Ecto neural progenitor cell (in vitro differentiated cells): ENCODE data around the gene IFNA8.
"Not testable (repeated sequence)": the region's sequence is repeated elsewhere in the genome, so short reads cannot be mapped to it uniquely, and the experiment has no call there.

Experiments
- DNase-seq: peaks from one replicate; pipeline ENCODE4 v3.0.0-alpha.2; 2018; ENCODE audit warnings: low spot score

IFNA8 gene

DNA sequence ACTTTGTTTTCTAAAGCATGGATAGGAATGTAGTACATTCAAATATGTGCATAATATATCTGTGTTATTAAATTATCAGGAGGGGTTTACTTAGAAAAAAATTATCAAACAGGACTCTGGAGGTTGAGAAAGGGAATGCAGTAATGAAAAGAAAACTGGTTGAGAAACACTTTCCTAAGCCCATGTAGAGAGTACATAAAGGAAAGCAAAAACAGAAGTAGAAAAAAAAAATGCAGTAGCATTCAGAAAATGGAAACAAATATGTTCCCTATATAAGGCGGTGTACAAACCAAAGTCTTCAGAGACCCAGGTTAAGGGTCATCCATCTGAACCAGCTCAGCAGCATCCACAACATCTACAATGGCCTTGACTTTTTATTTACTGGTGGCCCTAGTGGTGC, at the start of gene IFNA8:
Gene IFNA8 (plus strand): TSS at position 301 of the 400 bp plus-strand sequence. CDS start 60 bp downstream, at position 361.
- DNase-seq: no peak

DNA sequence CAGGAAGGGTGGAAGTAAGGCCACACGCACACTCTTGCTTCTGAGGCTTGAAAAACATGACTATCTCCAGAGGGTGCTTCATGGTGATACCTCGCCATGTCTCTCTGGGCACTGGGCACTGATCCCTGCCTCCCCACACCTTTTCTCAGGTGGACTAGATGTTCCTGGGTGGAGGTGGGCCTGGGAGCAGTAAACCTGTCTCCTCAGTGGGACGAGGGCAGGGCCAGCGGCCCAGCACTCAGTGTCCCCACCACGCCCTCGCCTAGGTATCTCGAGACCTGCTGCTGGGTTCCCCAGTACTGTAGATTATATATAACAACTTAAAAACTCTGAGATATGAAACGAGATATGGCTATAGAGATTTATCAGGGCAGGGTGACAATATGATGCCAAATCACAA, 46.6 kb upstream of the IFNA8 start:
- no peak for DNase-seq

DNA sequence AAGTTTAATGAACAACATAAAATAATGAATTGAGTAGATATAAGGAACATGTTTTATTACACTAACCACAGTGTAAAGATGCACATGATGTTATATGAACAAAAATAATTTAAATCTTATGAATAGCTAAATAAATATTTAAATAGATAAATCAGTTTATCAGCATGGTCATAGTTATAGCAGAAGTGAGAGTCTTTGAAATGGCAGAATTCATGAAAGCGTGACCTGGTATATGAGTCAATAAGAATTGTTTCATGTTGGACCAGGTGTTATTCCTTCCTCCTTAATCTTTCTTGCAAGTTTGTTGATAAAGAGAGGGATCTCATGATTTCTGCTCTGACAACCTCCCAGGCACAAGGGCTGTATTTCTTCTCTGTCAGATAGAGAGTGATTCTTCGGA, 41.7 kb upstream of the IFNA8 start:
- DNase-seq: not testable (repeated sequence)

DNA sequence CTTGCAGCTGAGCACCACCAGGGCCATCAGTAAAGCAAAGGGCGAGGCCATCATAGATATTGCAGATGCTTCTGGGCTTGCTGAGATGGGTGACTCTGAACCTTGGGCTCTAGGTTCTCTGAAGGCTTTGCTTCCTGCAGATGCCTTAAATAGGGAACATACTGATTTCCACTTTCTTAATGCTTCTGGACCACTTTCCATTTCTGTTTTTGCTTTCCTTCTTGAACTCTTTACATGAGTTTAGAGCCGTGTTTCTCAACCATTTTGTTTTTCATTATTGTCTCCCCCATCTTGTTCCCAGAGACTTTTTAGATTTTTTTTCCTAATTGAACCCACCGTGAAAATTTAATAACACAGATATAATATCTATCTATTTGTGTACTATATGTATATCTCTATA, 41.0 kb upstream of the IFNA8 start, which contains the start of gene IFNA13:
Gene IFNA13 (minus strand): TSS at position 101 of the 400 bp plus-strand sequence. CDS start 47 bp downstream, at position 54.
- DNase-seq: no peak

DNA sequence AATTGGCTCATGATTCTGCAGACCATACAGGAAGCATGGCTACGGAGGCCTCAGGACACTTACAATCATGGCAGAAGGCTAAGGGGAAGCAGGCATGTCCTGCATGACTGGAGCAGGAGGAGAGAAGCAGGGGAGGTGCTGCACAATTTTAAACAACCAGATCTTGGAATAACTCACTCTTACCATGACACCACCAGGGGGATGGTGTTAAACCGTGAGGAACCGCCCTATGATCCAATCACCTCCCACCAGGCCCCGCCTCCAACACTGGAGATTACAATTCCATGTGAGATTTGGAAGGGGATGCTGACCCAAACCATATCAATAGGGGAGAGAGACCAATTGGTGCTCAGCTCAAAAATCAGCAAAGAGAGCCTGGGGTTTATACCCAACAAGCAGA, 37.5 kb upstream of the IFNA8 start:
- DNase-seq: not testable (repeated sequence)

DNA sequence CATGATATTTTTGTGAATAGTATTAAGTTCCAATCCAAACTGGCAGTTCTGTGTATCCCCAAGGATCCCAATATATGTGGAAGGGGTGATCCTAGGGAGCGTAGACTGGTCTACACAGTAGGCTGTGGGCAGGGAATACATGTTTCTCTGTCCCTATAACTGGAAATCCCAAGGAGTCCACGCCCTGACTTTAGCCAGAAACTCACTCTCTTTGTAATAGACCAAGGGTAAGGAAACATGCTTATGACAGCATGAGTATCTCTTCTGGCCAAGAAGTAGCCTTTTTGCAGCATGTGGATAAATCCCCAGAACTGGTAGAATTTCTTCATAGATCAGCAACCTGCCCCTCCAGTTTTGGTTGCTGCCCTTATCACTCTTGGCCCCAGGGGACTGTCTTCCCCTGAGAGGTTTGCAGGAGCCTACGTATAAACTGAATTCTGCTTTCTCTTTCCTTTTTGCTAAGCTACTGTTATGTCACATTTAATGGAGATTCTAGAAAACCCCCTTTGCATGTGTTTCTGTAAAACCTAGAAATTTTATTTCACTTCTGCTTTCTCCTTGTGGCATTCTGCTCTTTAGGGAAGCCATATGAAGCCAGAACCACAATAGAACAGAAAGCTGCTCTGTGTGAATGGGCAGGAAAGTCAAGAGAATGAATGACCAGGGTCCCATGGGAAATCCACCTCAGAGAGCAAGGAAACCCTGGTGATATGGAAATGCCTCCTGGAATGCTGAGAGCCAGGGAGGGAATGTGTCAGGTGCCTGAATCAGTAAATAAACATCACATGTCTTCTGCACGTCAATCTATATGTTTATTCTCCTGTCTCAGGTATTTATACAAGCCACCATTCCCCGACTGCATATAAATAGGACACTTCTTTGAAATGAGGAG, 27.2 kb upstream of the IFNA8 start:
- no peak for DNase-seq

DNA sequence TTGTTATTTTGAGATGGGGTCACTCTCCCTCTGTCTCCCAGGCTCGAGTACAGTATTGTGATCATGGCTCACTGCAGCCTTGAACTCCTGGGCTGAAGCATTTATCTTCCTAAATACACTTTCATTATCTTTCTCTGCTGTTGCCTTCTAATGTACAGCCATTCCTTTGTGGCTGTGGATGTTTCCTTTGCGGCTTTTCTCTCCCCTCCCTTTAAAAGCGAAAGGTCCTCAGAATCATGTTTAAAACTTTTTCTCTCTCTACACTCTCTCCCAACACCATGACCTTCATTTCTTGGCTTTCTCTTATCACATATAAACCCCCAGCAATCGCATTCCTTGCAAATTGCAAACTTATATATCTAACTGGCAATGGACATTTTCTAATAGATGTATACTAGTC, 25.3 kb upstream of the IFNA8 start:
- no peak for DNase-seq

DNA sequence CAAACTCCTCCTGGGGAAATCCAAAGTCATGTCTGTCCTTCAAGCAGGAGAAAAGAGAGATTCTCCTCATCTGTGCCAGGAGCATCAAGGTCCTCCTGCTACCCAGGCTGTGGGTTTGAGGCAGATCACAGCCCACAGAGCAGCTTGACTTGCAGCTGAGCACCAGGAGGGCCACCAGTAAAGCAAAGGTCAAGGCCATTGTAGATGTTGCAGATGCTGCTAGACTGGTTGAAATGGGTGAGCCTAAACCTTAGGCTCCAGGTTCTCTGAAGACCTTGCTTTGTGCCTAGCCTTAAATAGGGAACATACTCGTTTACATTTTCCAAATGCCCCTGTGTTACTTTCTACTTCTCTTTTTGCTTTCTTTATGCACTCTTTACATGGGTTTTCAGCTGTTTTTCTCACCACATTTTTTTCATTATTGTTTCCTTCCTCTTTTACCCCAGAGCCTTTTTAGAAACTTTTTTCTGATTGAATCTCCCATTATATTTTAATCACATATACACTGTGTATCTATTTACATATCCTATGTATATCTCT, 23.7 kb upstream of the IFNA8 start, which contains the start of gene IFNA2:
Gene IFNA2 (minus strand): TSS at position 268 of the 540 bp plus-strand sequence. CDS start 69 bp downstream, at position 199.
- no peak for DNase-seq

DNA sequence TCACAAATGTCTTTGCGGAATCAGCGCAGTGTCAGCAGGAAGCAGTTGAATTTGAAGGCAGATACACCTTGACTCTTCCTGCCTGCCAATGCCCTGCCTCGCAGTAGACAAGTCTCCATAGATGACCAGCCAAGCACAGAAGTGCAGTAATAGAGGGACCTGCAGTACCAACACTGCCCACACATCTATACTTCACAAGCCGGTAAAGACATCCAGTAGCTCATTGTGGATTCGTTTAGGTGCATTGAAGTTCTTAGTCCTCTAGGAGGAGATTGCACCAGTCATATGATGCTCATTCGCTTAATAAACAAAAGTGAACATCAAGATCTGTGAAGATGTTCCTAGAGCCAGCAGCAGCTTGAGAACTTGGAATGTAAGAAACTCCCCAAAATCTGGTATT, 16.6 kb upstream of the IFNA8 start:
- no peak for DNase-seq

DNA sequence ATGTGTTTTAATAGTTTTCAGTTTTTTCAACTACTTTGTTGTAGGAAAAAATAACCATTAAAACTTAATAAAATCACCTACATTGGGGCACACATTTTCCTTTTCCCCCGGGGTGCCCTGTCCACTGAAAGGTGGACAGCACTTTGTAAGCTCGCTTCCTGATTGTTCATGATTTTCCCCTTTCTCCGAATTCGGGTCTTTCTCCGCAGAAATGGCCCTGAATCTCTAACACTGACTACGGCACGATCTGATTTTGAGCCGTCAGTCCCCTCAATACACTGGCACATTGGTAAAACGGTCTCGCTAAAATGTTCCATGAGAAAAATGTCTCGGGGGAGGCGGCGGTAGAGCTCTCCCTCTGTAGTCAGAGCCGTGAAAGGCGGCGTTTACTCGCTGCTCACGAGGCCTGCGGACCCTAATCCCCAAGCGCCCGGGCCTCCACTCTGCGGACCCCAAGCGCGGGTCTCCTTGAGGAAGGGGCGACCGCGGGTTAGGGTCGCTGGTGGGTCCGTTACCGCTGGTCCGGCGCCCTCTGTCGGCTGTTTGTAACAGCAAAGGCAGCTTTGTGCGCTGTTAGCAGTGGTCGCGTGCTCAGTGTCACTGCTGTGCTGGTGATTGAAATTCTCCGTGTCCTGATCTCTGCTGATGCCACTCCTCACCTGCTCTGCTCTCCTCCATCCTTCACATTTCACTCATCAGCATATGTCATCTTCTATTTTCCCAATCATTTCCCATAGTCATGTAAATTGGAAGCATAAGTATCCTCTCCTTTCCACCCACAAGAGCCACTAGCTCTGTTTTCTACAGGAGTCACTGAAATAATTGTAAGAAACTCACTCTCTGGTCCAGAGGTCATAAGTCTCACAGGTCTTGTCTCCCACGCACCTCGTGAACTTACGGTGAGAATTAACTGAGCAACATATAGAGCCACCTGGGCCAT, 12.9 kb upstream of the IFNA8 start:
- DNase-seq: peak; percentile 89

DNA sequence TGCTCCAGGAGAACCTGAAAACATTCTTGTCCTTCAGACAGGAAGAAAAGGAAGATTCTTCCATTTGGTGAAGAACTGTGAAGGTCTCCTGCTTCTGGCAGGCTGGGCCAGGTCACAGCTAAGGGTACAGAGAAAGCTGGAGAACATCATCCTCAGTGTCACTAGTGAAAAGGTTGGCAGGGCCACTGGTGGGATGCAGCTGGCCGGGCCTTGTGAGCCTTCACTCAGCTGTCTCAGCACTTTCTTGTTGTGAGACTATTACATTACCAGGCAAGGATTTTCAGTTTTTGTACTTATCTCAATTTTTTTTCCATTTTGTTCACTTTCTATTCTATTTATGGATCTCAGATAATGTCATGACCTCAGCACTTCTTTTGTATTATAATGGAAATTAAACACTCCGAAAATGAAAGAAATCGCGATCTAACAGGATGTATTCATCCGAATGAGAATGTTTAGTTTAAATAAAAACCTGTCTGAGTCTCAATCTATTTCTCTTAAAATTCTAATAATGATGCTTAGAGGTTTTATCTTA, 9.9 kb upstream of the IFNA8 start:
- no peak for DNase-seq

DNA sequence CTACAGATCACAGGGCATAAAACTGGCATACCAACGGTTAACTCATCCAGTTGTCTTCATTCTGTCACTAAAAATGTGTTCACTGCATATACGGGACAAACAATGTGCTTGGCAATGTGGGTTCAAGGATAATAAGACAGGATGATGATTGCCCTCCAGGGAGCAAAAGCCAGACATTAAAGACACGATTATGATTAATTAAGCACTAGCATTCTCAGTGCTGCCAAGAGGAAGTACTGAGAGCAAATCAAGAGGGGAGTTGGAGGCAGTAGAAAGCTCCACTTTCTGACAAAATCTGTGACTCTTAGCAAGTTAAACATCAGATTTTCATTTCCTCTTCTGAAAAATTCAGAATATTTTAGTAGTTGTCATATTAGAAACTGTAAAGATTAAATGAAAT, 9.0 kb upstream of the IFNA8 start:
- no peak for DNase-seq

DNA sequence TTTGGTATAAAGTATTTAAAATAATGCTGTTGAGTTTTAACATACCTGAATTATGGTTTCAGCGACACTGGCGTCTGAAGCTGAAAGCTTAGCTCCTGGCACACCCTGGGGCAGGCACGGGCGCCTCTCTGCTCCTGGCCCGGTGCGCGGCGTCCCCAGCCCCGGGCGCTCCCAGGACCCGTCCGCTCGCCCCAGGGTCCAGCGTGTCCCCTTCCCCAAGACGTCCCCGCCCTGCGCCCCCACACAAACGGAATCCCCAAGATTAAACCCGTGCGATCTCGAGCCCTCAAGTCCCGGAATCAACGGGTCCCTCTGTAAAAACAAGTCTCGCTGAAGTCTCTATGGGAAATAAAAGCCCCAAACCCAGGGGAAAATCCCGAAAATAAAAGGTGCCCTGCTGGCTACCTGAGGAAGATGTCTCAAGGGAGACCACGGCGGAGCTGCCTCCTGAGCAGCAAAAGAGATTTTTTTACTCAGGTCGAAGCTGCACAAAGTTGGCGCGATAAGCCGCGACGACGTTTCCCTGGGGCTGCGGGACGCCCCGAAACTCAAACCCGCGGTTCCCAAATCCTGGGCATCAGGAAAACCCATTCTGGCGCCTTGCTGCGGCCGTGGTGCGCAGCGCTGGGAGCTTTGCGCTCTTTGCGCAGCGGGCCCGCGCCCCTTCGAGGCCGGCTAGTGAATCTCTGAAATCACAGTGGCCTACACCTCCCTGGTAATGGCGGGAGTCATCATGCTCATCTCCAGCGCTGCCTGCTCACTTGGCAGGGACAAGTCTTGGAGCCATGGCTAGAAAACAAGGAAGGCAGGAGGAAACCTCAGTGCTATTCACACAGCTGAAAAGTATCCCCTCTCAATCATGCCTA, 6.3 kb upstream of the IFNA8 start:
- DNase-seq: peak; percentile 78

DNA sequence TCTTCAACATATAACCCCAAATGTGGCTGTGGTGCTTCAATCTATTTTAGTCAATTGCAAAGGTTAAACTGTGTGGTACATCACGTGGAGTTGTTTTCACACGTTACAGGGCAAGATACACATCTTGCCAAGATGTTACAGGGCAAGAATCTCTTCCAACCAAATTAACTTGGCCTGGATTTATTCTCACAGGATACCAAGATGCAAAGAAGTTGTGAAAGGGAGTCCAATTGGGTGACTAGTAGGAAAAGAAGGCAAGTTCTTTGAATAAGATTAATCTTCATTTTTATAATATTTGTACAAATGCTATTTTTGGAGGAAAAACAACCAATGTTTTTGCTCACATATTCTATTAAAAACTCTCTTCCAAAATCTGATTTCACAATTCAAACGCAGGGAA, 4.8 kb upstream of the IFNA8 start:
- no peak for DNase-seq

DNA sequence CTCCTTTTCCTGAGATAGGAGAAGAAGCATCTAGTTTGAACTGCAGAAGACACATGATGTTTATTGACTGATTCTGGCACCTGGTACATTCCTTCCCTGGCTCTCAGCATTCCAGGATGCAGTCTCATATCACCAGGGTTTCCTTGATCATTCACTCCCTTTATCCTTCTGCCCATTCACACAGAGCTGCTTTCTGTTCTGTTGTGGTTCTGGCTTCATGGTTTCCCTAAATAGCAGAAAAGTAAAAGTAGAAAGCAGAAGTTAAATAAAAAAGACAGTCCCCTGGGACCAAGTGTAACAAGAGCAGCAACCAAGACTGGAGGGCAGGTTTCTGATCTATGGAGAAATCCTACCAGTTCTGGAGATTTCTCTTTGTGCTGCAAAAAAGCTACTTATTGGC, 3.2 kb downstream of the IFNA8 start:
- no peak for DNase-seq

DNA sequence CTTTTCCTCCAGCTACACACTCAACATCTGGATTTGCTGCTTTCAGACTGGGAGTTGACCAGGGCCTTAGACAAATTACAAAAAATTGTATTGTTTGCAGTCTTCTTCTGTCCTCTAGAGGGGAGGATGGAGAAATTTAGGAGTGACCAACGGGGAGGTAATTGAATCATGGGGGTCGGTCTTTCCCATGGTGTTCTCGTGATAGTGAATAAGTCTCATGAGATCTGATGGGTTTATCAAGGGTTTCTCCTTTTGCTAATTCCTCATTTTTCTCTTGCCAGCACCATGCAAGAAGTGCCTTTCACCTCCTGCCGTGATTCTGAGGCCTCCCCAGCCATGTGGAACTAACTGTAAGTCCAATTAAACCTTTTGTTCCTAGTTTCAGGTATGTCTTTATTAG, 4.2 kb downstream of the IFNA8 start:
- no peak for DNase-seq

DNA sequence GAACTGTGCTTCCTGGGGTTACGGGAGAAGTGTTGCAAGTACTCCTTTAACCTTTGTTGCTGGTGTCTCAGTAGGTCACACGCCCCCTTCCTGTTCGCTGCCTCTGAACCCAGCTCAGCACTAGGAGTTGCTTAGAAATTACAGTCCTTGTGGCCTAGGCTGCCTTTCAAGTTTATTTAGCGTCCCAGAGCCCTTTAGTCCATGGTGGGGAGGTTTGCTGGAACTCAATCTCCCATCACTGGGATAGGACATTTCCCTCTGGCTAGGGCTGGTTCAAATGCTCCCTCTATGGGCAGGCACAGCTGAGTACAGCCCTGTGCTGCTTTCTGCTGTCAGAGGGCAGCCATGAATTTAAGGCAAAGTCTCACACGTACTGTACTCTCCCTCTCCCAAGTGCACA, 4.7 kb downstream of the IFNA8 start:
- DNase-seq: no peak

DNA sequence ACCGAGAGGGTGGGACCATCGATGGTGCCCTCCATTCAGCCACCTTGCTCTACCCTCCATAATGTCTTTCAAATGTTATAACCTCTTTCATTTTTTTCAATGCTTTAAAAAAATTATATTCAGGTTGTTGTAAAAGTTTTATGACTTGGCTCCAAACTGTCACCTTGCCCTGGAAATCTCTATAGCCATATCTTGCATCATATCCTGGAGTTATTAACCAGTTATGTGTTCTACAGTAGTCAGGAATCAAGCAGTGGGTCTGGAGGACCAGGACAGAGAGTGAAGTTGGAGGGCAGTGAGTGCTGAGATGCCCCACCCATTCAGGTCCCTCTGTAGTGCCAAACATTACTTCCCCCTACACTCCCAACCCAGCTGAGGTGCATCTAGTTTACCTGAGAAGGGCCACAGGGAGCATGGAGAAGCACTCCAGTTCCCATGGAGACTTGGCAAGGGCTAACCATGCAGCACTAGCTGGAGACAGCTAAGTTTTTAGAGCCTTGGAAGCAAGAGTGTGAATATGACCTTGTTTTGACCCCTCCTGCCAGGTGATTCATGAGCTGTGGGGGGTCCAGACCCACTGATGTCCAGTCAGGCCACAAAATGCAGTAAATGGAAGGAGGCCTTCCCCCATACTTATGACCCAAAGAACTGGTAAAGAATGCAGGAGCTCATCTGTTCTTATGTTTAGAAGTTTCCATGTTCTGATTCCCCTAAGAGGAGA, 5.5 kb downstream of the IFNA8 start:
- DNase-seq: no peak

DNA sequence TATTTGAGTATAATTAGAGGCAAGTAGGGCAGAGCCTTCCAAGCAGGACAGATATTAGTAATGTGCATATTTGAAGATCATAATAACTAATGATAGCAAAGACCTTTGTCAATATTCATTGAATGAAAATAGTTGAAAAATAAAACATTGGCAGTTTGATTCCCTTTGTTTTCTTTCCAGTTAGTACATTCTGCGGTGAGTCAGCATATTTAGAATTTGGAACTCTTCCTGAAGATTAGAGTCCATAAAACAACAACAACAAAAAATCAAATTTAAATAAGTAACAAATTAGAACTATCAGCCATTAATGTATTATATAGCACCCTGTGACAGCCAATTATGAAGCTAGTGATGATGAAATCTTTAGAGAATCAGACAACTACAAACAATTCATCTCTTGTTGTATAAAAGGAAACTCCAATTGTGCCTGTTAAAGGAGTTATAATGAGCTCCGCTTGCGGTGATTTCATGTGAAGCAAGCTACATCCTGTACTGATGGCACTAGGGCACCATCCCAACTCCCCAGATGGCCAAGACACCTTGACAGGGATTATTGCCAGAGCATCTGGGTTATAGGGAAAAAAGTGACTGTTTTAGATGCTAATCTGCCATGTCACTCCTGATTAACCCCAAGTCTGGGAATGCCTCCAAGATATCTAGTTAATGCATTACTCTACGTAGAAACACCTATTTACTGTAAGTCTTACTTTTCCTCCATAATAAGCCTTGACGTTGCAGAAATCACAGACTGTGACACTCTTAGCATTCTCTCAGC, 6.8 kb downstream of the IFNA8 start:
- DNase-seq: no peak

DNA sequence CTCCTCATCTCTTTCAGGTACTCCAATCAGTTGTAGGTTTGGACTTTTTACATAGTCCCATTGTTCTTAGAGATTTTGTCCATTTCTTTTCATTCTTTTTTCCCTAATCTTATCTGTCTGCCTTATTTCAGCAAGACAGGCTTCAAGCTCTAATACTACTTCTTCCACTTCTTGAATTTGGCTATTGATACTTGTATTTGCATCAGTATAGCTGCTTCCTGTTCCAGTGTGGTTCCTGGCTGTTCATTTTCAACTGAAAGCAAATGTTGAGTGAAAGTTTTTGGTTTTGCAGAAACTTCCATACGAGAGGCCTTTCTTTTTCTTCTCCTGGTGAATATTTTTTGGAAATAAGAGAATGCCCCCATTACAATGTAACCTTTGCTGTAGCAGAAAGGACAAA, 19.3 kb downstream of the IFNA8 start:
- no peak for DNase-seq
